GM11168 (cell line): ENCODE data around the gene B9D1.

ENCODE experiments used
- in situ Hi-C: fragments of 300-500 bp; cut with MboI; formaldehyde crosslinking; loops from one replicate; pipeline ENCODE4 v1.12.0; 2022; ENCODE audit warnings: low sequenced_read_pairs; ENCODE audit not compliant: unreplicated experiment

Gene B9D1

DNA sequence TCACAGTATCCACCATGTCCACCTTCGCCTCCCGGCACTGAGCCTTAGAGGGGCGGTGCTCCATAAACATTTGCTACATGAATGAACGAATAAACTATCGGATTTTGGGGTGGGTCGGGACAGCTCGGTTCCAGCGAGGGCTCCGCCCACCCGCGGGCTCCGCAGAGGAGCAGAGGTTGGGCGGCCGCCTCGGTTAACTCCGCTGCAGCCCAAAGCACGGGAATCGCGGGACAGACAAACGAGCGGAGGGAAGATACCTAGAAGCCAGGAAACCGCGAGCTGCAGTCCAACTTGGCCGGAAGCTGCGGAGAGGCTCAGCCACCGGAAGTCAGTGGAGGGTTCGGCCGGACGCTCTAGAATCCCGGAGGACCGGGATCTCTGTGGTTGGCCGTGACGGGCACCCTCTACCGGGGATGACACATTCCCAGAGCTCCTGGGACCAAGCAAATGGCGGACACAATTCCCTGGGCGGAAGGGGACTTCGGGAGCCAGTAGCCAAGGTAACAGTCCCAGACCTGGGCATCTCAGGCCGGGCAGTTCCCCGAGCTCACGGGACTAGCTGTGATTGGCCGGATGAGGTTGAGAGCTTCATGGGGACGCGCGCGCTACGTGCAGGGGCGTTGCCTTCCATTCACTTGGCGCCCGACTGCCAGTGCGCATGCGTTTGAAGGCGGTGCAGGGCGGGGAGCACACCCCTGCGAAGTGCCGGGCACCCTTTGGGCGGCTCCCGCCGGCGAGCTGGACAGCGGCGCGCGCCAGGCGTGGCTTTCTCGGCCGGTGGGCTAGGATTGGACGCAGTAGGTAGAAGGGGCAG is 15.3 kb upstream of the B9D1 start:
- in situ Hi-C loops = no loop called here

DNA sequence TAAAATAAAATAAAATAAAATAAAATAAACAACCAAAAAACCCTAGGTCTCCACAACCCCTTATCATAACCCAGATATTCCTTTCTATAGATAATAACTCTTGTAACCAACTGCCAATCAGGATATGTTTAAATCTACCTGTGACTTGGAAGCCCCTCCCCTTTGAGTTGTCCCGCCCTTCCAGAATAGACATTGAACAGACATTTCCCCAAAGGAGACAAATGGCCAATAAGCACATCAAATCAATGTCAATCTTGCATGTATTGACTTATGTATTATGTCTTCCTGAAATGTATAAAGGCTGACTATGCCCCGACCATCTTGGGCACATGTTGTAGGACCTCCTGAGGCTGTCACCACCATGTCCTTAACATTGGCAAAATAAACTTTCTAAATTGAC is 14.3 kb upstream of the B9D1 start:
- in situ Hi-C loops = no loop called here

DNA sequence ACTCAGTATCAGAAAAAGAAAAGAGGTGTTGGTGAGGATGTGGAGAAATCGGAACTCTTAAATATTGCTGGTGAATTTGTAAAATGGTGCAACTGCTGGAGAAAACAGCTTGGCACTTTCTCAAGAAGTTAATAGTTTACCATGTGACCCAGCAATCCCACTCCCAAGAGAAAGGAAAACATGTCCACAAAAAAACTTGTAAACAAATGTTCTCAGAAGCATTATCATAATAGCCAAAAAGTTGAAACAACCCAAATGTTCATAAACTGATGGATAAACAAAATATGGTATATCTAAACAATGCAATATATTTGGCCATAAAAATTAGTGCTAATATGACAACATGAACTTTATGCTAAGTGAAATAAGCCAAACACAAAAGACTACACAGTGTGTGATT is 13.2 kb upstream of the B9D1 start:
- in situ Hi-C loops = no loop called here

DNA sequence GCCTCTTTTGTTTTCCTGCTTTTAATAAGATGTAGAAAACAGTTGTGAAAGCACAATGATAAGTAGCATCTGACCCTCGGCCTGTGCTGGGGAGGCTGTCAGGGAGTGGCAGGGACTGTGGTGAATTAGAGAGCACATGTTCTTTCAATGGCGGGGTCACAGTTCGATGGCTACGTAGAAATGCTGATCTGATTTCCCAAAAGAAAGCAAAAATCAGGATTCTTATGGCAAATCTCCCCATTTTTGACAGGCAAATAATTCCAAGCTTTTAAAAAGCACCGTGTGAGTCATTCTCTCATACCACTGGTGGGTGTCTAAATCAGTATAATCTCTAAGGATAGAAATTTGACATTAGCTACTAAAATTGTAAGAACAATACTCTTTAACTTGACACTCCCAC is 11.6 kb upstream of the B9D1 start:
- in situ Hi-C loops = loop anchor here (25.0 kb wide), 1 partner anchor 388 kb away; no protein-coding TSS in a partner anchor

DNA sequence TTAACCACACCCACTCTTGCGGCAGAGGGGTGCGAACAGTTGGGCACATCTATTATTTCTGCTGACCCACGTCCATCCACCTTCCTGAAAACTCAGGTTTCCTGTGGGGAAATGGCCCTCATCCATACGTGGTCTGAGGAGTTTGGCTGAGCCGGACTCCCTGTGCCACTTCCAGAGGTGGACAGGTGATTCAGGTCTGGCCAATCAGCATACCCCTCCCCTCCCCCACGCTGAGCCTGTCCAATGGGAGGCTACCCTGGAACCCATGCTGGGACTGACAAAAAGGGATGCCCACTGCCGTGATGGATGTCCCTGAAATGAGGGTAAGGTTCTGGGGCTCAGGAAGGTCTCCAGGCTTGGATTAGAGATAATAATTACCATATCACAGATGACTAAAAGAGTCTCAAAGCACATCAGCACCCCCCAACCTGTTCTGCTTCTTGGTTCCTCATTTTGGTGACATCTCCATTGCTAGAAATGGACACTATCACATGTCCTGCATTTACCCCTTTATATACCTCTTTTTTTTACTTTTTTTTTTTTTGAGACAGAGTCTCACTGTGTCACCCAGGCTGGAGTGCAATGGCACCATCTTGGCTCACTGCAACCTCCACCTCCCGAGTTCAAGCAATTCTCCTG is 10.5 kb upstream of the B9D1 start:
- in situ Hi-C loops = loop anchor here (25.0 kb wide), 1 partner anchor 389 kb away; no protein-coding TSS in a partner anchor

DNA sequence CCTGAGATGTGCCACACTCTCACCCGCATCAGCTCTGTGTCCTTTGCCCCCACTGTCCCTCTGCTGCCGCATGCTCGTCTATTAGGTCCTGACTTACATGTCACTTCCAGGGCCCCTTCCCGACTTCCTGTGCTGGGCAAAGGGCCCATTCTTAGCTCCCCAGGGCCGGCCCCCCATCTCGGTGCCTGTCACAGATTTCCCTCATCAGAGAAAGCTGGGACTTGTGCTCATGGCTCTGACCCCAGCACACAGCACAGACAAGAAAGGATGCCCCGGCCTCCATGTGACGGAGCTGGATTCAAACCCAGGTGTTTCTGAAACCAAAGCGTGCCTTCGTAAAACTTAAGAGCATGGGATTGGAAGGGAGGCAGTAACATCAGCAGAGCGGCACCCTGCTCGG is 9.9 kb upstream of the B9D1 start:
- in situ Hi-C loops = loop anchor here (25.0 kb wide), 1 partner anchor 390 kb away; no protein-coding TSS in a partner anchor

DNA sequence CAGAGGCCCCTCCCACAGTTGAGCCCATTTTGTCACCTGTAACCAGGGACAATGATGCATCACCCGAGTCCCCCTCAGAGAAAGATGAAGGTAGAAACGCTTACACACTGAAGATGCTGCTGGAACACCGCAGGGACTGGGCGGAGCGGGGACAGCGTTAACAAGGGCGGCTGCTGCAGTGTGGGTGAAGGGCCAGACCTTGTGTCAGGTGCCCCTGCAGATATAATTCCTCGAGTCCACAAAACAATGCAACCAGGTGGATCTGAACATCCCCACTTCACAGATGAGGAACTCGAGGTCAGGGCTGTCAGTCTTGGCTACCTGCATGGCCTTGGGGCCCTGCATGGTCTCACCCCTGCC is 9.5 kb upstream of the B9D1 start:
- in situ Hi-C loops = loop anchor here (25.0 kb wide), 1 partner anchor 390 kb away; no protein-coding TSS in a partner anchor

DNA sequence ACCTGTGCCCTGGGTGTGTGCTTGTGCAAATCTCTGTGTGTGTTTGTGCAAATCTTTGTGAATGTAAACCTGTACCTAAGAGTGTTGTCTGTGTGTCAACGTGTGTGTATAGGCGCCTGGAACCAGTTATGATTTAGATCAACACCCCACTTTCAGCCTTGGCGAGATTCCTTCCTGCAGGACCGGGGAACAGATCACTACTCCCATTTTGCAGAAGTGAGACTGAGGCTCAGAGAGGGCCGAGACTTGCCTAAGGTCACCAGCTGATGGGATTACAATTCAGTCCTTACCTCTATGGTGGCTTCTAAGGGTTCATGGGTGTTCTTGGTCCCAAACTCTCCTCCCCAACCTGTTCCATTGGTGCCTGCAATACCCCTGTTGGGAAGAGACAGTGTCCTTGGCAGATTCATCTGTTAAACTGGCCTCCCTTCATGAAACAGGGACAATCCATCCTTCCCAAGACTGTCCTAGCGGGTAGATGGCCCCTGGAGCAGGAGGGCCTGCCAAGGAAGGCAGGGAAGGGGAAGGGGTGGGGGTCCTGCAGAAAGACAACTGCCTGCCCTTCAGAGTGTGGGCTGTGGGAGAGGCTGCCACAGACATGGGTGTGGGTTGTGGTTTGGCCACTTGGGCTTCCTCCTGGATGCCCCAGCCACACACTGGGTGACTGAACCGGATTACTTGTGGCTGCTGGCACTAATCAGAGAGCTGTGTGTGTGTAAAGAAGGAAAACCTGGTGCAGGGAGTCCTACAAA is 8.9 kb upstream of the B9D1 start:
- in situ Hi-C loops = loop anchor here (25.0 kb wide), 1 partner anchor 391 kb away; no protein-coding TSS in a partner anchor

DNA sequence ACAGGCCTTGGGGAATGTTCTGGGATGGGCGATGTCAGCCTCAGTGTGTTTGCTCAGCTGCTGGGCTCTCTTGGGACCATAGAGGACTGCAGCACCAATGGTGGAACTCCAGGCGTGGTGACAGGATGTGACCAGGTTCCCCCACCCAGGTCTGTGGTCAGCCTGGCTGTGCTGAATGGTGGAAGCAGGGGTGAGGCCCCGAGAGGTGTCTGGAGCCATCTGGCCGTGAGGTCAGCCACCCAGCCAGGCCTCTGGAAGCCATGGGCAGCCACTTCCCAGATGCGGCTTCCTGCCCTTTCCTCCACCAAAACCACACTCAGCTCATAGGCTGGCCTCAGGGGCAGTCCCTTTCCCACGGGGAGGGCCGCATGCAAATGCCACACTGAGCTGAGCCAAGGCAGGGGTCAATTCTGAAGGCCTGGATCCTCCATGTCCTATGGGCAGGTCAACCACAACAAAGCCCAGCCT is 8.0 kb upstream of the B9D1 start:
- in situ Hi-C loops = loop anchor here (25.0 kb wide), 1 partner anchor 392 kb away; no protein-coding TSS in a partner anchor

DNA sequence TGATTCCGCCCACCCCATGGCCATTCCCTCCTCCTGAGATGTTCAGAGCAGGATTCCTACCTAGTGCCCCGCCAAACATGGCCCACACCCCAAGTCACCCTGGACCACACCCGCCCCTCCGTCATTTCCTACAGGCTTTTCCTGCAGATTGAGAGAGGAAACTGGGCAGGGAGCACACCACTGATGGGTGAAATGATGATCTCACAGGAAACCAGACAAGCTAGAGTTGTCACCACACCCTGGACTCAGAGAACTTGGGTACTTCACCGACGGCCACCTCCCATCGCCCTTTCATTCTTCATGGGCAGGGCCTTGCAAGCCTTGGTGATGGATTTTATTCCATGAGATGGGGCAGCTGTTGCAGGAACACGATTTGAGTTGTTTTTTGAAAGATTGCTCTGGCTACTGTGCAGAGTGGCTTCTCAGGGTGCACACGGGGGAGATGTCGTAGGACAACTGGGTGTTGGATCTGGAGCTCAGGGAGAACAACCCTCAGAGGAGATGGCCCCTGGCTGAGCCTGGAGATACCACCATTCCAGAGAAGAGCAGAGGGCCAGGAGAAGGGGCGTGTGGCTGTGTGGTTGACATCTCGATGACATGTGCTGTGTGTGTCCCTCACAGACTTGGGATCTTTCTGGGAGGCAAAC is 7.4 kb upstream of the B9D1 start:
- in situ Hi-C loops = loop anchor here (25.0 kb wide), 1 partner anchor 392 kb away; no protein-coding TSS in a partner anchor

DNA sequence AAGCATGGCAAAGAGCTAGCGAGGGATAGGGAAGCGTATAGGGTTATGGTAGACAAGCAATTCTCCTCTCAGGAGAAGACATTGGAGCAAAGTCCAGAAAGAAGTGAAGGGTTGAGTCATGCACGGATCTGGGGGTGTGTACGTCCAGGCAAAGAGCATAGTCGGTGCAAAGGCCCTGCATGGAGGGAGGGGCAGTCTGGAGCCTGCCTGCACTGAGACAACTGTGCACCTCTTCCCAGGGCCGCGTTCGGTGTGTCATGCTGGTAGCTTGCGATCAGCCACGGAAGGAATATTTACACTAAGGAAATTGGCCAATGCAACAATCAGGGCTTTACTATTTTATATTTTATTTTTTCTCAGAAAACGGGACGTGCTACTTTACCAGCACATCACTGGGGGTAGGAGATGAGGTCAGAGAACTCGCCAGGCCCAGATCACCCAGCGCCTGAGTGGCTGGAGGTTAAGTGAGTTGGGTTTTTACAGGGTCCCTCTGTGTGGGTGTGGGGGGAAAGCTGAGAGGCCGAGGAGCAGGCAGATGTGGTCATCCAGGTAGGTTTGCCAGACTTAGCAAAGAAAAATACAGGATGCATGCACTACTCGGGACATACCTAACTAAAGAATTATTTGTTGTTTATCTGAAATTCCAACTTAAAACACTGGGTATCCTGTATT is 6.7 kb upstream of the B9D1 start:
- in situ Hi-C loops = loop anchor here (25.0 kb wide), 1 partner anchor 393 kb away; no protein-coding TSS in a partner anchor

DNA sequence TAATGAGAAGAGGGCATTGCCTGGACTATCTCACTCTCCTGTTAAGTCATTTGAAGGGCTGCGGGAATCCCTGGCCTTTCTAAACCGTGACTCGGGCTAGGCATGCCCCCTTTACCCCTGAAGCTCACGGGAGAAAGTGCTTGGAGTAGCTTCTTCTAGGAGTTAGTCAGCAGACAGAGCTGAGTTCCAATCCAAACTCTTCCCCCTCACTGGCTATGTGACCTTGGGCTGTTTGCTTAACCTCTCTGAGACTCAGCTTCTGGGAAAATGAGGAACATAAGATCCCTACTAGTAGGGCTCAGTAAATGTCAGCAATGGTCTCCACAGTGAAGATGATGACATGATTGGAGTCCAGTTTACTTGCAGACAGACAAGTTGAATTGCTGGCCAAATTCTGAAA is 5.7 kb upstream of the B9D1 start:
- in situ Hi-C loops = loop anchor here (25.0 kb wide), 1 partner anchor 394 kb away; no protein-coding TSS in a partner anchor

DNA sequence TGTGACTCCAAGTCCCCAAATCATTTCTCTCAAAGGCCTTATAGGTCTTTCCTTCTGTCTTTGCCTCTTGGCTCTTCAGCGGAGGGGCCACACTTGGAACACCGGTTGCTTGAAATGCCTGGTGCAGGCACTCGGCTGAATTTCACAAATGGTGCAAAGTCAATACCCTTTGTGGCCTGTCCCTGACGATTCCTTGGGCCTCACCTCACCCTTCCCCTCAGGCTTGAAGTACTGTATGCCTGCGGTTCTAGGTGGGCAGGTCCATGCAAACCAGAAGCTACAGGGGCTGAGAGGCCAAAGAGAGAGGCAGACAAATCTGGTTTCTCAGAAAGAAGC is 4.1 kb upstream of the B9D1 start:
- in situ Hi-C loops = loop anchor here (25.0 kb wide), 1 partner anchor 396 kb away; no protein-coding TSS in a partner anchor

DNA sequence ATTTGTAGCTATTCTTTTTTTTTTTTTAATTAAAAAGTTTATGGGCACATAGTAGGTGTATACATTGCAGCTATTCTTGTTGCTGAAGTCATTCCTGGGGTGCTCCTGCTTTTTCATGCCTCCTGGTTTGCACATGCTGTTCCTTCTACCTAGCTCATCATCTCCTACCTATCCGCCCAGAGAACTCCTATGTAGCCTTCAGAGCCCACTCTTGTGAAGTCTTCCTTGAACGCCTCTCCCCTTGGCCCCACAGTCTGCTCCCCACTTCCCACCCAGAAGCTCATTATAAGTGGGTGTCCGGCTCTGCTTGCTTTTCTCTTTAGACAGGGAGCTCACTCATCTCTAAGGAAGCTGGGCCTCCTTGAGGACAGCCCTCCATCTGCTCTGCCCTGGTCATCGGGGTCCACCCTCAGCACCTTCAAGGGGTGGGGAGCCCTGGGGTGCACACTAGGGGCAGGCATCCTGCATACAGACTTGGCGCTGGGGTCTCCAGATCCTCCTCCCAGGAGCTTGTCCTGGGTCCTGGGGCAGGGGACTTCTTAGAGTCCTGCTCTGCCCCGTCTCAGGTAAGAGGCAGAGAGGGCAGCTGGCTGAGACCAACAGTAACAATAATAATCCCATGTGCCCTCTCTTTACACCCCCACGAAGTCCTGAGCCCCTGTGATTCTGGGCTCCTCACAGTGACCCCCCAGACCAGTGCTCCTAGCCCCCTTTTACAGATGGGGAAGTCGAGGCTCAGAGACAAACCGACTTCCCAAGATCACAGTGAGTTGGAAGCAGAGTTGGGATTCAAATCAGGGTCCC is 3.5 kb upstream of the B9D1 start:
- in situ Hi-C loops = loop anchor here (25.0 kb wide), 1 partner anchor 396 kb away; no protein-coding TSS in a partner anchor

DNA sequence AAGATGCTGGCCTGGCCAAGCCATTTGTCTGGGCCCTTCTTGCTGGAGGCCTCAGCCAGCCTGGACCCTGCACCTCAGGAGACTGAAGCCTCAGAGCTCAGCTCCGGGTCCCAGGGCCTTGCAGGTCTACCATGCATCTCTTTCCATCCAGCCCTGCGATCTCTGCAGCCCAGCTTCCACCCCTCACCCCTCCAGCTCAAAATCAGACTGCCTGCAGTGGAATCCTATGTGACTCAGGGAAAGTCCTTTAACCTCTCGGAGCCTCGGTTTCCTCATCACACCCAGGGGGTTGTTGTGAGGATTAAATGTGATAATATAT is 2.9 kb upstream of the B9D1 start:
- in situ Hi-C loops = loop anchor here (25.0 kb wide), 1 partner anchor 397 kb away; no protein-coding TSS in a partner anchor

DNA sequence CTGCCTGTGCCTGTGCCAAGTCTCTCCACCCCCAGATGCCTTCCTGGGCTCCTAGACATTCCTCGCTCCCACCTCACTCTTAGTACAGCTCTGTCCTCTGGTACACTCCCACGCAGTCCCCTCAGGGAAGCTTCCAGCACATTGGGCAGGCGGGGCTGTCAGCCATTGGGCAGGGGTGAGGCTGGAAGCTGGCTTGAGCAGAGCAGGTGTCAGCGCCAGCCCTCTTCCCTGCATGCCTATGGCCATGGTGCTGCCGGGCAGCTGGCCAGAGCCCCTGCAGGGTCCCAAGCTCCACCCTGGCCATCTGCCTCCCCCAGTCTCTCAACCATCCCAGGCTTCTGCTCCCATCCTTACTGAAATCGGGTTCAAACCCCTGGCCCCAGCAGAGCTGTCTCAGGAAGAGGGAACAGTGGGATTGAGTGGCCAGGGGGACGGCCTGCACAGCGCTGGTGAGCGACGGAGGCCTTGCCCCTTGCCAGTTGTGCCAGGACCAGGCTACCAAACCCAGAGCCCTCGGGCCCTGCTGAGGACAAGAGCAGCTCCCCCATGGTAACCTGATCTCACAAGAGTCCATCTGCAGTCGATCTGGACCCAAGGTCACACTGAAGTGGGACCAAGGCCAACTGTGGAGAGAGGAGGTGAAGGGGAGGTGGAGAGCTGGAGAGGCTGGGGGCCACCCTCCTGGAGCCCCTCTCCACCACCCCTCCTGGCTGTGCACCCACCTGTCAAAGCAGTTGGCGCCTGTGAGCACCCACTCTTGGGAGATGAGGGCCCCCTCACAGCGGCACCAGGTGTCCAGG is 2.4 kb upstream of the B9D1 start:
- in situ Hi-C loops = loop anchor here (5.0 to 25.0 kb wide), 2 partner anchors 82 to 397 kb away; no protein-coding TSS in a partner anchor

DNA sequence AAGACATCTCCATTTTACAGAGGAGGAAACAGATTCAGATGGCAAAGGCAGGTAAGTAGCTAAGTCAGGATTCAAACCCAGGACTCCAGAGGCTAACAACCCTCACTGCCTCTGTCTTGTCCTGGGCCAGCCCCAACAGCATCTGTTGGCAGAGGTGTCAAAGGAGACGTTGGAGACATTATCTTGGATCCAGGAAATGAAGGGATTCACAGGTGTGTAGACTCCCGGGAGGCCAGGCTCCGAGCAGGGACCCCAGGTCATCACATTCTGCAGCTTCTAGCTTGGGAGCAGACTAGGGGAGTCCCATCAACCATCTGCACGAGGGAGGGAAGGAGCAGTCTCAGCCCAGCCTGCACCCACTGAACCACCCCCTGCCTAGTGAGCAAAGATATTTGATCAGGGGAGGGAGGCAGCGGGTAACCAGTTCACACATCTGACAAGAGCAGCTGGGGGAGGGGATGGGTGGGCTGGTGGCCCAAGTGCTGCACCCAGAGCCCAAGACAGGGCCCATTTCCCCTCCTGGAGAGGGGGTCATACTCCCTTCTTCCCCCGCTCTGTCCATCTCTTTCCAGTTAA is 1.0 kb upstream of the B9D1 start:
- in situ Hi-C loops = loop anchor here (5.0 to 25.0 kb wide), 2 partner anchors 84 to 399 kb away; no protein-coding TSS in a partner anchor

DNA sequence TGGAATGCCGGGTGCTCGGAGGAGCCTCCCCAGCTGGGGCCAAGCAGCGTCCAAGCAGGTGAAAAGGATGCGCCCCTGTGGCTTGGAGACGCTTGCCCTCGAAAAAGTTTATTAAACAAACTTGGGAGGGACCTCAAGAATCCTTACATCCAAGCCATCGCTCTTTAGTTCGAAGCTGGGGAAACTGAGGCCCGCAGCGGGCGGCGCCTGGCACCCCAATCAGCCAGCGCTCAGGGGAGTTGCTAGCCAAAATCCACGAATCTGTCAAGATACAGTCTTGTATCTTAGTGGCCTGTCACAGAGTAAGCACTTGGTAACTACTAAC is 553 bp upstream of the B9D1 start:
- in situ Hi-C loops = loop anchor here (5.0 to 25.0 kb wide), 2 partner anchors 84 to 399 kb away; no protein-coding TSS in a partner anchor
